HepG2 (cell line): Measurements from ENCODE around the gene OTUD1. TPM values are rescaled to one million over a fixed set of nuclear protein-coding genes. Genes with fewer than 3 reads are reported as not detected.

Experiments
- BCL6 ChIP-seq: IDR thresholded peaks from 2 replicates; pipeline ENCODE4 v1.6.1; 2016; ENCODE audit warnings: missing genetic modification reagents, missing compliant biosample characterization
- HIC2 ChIP-seq: sonication (generic); formaldehyde crosslinking; IDR thresholded peaks from 2 replicates; pipeline ENCODE4 v1.9.0; 2022; ENCODE audit warnings: low read depth, missing genetic modification reagents
- KLF16 ChIP-seq, 2 experiments: sonication (generic) in 1 of 2; formaldehyde crosslinking in 1 of 2; IDR thresholded peaks; 2 replicates each; pipeline versions ENCODE4 v1.6.1 to v1.8.0; 2016 to 2023; ENCODE audit warnings: missing genetic modification reagents in 2 of 2, missing compliant biosample characterization in 1 of 2
- KLF9 ChIP-seq: IDR thresholded peaks from 2 replicates; pipeline ENCODE4 v1.6.1; 2016; ENCODE audit warnings: low read depth
- MIER3 ChIP-seq: IDR thresholded peaks from 2 replicates; pipeline ENCODE4 v1.6.1; 2016; ENCODE audit warnings: missing compliant biosample characterization, borderline replicate concordance
- MXD4 ChIP-seq: IDR thresholded peaks from 2 replicates; pipeline ENCODE4 v1.6.1; 2016; ENCODE audit warnings: mild to moderate bottlenecking, missing biosample characterization, missing genetic modification reagents
- NCOR1 ChIP-seq: fragments of 200-600 bp; sonication (generic); IDR thresholded peaks from 2 replicates; pipeline ENCODE4 v1.7.0; 2017; ENCODE audit warnings: antibody characterized with exemption, low read length, borderline replicate concordance
- THYN1 ChIP-seq: sonication (generic); formaldehyde crosslinking; IDR thresholded peaks from 2 replicates; pipeline ENCODE4 v1.8.1; 2023; ENCODE audit warnings: low read depth, mild to moderate bottlenecking, moderate library complexity, missing genetic modification reagents, borderline replicate concordance
- ZNF224 ChIP-seq: sonication (generic); formaldehyde crosslinking; IDR thresholded peaks from 2 replicates; pipeline ENCODE4 v1.5.0; 2020; ENCODE audit warnings: mild to moderate bottlenecking, missing genetic modification reagents
- ZNF280D ChIP-seq: sonication (generic); formaldehyde crosslinking; IDR thresholded peaks from 2 replicates; pipeline ENCODE4 v1.5.1; 2020; ENCODE audit warnings: mild to moderate bottlenecking, missing genetic modification reagents
- ZNF619 ChIP-seq: sonication (generic); formaldehyde crosslinking; IDR thresholded peaks from 2 replicates; pipeline ENCODE4 v1.4.0; 2020; ENCODE audit warnings: mild to moderate bottlenecking, missing genetic modification reagents
- ZNF770 ChIP-seq: sonication (generic); formaldehyde crosslinking; IDR thresholded peaks from 2 replicates; pipeline ENCODE4 v1.5.0; 2020; ENCODE audit warnings: mild to moderate bottlenecking, missing genetic modification reagents
- polyA plus RNA-seq, 8 experiments: library from polyadenylated mRNA; depleted of rRNA in 3 of 8; stranded (reverse) in 7 of 8; unstranded in 1 of 8; fragments of >200 nt; fragmentation: Illumina TruSeq in 4 of 8; extraction: Trizol in 4 of 8; gene quantifications; 2 replicates each; pipeline versions ENCODE4 v1.2.1 to v1.2.3, GENCODE V29; 2011 to 2016; ENCODE audit warnings: low read depth in 4 of 8, missing spikeins in 1 of 8, mixed read lengths in 1 of 8; ENCODE audit not compliant: insufficient read depth in 1 of 8
- total RNA-seq, 5 experiments: library from RNA; depleted of rRNA; stranded (reverse); fragments of >200 nt; fragmentation: Illumina TruSeq; extraction: Trizol; gene quantifications; 2 replicates each; pipeline ENCODE4 v1.2.3, GENCODE V29; 2016; ENCODE audit warnings: low read depth in 1 of 5
- TF ChIP-seq, protein P1 (sequence below): sonication (generic); formaldehyde crosslinking; IDR thresholded peaks from 2 replicates; pipeline ENCODE4 v1.4.0; 2020; ENCODE audit warnings: missing genetic modification reagents
- TF ChIP-seq, protein P2 (sequence below): sonication (generic); formaldehyde crosslinking; IDR thresholded peaks from 2 replicates; pipeline ENCODE4 v1.8.0; 2022; ENCODE audit warnings: missing genetic modification reagents, low read depth, mild to moderate bottlenecking, borderline replicate concordance

The OTUD1 gene
- total and polyA plus RNA-seq, 2 of the 13 experiments (the other 11 are each of a cell fraction or from before 2014, with no cell fraction given) = 1.2 to 1.4 TPM

- peak; percentile 51; the same call in 1 of the 2 replicates for TF ChIP-seq HIC2 (CRISPR knock-in tag)
- no peak for TF ChIP-seq ZNF280D
- TF ChIP-seq KLF9 = no peak
- TF ChIP-seq, protein P1, sequence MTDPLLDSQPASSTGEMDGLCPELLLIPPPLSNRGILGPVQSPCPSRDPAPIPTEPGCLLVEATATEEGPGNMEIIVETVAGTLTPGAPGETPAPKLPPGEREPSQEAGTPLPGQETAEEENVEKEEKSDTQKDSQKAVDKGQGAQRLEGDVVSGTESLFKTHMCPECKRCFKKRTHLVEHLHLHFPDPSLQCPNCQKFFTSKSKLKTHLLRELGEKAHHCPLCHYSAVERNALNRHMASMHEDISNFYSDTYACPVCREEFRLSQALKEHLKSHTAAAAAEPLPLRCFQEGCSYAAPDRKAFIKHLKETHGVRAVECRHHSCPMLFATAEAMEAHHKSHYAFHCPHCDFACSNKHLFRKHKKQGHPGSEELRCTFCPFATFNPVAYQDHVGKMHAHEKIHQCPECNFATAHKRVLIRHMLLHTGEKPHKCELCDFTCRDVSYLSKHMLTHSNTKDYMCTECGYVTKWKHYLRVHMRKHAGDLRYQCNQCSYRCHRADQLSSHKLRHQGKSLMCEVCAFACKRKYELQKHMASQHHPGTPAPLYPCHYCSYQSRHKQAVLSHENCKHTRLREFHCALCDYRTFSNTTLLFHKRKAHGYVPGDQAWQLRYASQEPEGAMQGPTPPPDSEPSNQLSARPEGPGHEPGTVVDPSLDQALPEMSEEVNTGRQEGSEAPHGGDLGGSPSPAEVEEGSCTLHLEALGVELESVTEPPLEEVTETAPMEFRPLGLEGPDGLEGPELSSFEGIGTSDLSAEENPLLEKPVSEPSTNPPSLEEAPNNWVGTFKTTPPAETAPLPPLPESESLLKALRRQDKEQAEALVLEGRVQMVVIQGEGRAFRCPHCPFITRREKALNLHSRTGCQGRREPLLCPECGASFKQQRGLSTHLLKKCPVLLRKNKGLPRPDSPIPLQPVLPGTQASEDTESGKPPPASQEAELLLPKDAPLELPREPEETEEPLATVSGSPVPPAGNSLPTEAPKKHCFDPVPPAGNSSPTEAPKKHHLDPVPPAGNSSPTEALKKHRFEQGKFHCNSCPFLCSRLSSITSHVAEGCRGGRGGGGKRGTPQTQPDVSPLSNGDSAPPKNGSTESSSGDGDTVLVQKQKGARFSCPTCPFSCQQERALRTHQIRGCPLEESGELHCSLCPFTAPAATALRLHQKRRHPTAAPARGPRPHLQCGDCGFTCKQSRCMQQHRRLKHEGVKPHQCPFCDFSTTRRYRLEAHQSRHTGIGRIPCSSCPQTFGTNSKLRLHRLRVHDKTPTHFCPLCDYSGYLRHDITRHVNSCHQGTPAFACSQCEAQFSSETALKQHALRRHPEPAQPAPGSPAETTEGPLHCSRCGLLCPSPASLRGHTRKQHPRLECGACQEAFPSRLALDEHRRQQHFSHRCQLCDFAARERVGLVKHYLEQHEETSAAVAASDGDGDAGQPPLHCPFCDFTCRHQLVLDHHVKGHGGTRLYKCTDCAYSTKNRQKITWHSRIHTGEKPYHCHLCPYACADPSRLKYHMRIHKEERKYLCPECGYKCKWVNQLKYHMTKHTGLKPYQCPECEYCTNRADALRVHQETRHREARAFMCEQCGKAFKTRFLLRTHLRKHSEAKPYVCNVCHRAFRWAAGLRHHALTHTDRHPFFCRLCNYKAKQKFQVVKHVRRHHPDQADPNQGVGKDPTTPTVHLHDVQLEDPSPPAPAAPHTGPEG (CRISPR knock-in tag) = no peak
- TF ChIP-seq THYN1 (CRISPR knock-in tag) = no peak
- TF ChIP-seq ZNF224 (CRISPR knock-in tag) = no peak
- no peak for TF ChIP-seq BCL6 (CRISPR knock-in tag)
- peak; percentile 72; the same call in 1 of the 2 replicates for TF ChIP-seq ZNF770 (CRISPR knock-in tag)
- no peak for TF ChIP-seq NCOR1
- TF ChIP-seq, protein P2, sequence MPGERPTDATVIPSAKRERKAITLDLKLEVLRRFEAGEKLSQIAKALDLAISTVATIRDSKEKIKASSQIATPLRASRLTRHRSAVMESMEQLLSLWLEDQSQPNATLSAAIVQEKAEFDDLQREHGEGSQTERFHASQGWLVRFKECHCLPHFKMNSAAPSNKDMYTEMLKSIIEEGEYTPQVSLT (CRISPR knock-in tag) = no peak
- TF ChIP-seq MXD4 (CRISPR knock-in tag) = 0 out of 2 replicates have a peak, but pooled peaks have one; percentile 37
- TF ChIP-seq KLF16 (CRISPR knock-in tag; IDR thresholded peaks at IDR 0.05) = no peak
- no peak for TF ChIP-seq MIER3 (CRISPR knock-in tag)
- no peak for TF ChIP-seq ZNF619 (CRISPR knock-in tag)
Observed at GRCh38 chr10:23438547-23439451, at the start of gene OTUD1 (continued).
